OCI-LY3 (cell line): ENCODE data around the gene ACOXL.

Experiments used
- H2AFZ ChIP-seq: fragments of 200-600, 300-600 bp; shearing (Covaris generic); 2 replicates; pipeline ENCODE4 v1.6.0; 2014; ENCODE audit warnings: antibody characterized with exemption, low read depth, low read length
- H3K27ac ChIP-seq: fragments of 200-600, 300-600 bp; sonication (generic); 2 replicates; pipeline ENCODE4 v1.5.1; 2014; ENCODE audit warnings: mild to moderate bottlenecking, low read length, moderate library complexity, mixed read lengths
- H3K27me3 ChIP-seq: fragments of 200-600, 300-600 bp; sonication (generic); 2 replicates; pipeline ENCODE4 v1.6.1; 2014; ENCODE audit warnings: low read depth, low read length, mixed read lengths
- H3K36me3 ChIP-seq: fragments of 200-600, 300-600 bp; sonication (generic); replicated peaks from 2 replicates; pipeline ENCODE3; 2014; ENCODE audit warnings: low read depth, low read length, mixed read lengths
- H3K4me1 ChIP-seq: fragments of 300-600, 200-600 bp; sonication (generic); 2 replicates; pipeline ENCODE4 v1.6.1; 2014; ENCODE audit warnings: low read length, mixed read lengths
- H3K4me2 ChIP-seq: fragments of 200-600, 300-600 bp; sonication (generic); 2 replicates; pipeline ENCODE4 v1.6.1; 2014; ENCODE audit warnings: low read length, mixed read lengths
- H3K4me3 ChIP-seq: fragments of 300-600, 200-600 bp; sonication (generic); 2 replicates; pipeline ENCODE4 v1.5.1; 2014; ENCODE audit warnings: antibody characterized with exemption, mild to moderate bottlenecking, low read length, moderate library complexity
- H3K79me2 ChIP-seq: fragments of 300-600, 200-600 bp; shearing (Covaris generic); 2 replicates; pipeline ENCODE4 v1.6.1; 2014; ENCODE audit warnings: mild to moderate bottlenecking, low read length, mixed read lengths
- H3K9ac ChIP-seq: fragments of 300-600, 200-600 bp; shearing (Covaris generic); 2 replicates; pipeline ENCODE4 v1.6.0; 2014; ENCODE audit warnings: mild to moderate bottlenecking, low read length, moderate library complexity
- H3K9me3 ChIP-seq: fragments of 200-600, 300-600 bp; shearing (Covaris generic); 2 replicates; pipeline ENCODE4 v1.6.1; 2014; ENCODE audit warnings: low read length, mixed read lengths; ENCODE audit not compliant: insufficient read depth
- H4K20me1 ChIP-seq: fragments of 200-600, 300-600 bp; sonication (generic); 2 replicates; pipeline ENCODE4 v1.6.1; 2016; ENCODE audit warnings: low read length, mixed read lengths; ENCODE audit not compliant: insufficient read depth
- EZH2phosphoT487 ChIP-seq: fragments of 200-600 bp; shearing (Covaris generic); IDR thresholded peaks from 2 replicates; pipeline ENCODE4 v1.6.1; 2018; ENCODE audit warnings: antibody characterized with exemption, mixed run types, low read depth
- TF ChIP-seq, protein P1 (sequence below): fragments of 200-600, 300-600 bp; sonication (generic); IDR thresholded peaks from 2 replicates; pipeline ENCODE4 v1.5.1; 2014; ENCODE audit warnings: antibody characterized with exemption, low read length, low read depth

ACOXL gene

DNA sequence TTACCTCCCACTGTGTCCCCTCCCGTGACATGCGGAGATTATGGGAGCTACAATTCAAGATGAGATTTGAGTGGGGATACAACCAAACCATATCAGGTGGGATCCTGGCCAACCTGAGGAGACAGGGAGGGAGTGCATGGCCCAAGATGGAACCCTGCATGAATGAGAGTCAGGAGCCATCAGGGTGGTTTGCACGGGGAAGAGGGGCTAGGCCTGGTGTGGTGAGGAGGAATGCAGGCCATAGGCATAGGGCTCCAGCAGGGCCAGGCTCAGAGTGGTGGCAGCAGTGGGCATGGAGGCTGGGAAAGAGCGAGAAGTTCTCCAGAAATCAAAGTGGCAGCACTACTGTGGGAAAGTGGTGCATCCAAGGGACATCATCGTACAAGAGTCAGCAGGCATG, 314.3 kb downstream of the ACOXL start:
- H4K20me1 ChIP-seq: 0 out of 2 replicates have a peak, but pooled peaks cover 7% of the 10 kb centered on the region
- no peaks in the 10 kb centered on the region for H3K36me3 ChIP-seq
- H3K4me3 ChIP-seq: no peak overlapping the region
- no peaks in the 10 kb centered on the region for H3K9me3 ChIP-seq
- H2AFZ ChIP-seq: no peak overlapping the region
- no peak overlapping the region for H3K9ac ChIP-seq
- H3K27me3 ChIP-seq: peaks cover 89% of the 10 kb centered on the region
- no peak overlapping the region for H3K27ac ChIP-seq
- H3K79me2 ChIP-seq: no peaks in the 10 kb centered on the region
- TF ChIP-seq EZH2phosphoT487: no peak
- TF ChIP-seq, protein P1, sequence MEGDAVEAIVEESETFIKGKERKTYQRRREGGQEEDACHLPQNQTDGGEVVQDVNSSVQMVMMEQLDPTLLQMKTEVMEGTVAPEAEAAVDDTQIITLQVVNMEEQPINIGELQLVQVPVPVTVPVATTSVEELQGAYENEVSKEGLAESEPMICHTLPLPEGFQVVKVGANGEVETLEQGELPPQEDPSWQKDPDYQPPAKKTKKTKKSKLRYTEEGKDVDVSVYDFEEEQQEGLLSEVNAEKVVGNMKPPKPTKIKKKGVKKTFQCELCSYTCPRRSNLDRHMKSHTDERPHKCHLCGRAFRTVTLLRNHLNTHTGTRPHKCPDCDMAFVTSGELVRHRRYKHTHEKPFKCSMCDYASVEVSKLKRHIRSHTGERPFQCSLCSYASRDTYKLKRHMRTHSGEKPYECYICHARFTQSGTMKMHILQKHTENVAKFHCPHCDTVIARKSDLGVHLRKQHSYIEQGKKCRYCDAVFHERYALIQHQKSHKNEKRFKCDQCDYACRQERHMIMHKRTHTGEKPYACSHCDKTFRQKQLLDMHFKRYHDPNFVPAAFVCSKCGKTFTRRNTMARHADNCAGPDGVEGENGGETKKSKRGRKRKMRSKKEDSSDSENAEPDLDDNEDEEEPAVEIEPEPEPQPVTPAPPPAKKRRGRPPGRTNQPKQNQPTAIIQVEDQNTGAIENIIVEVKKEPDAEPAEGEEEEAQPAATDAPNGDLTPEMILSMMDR: no peak
- no peaks in the 10 kb centered on the region for H3K4me1 ChIP-seq
- no peak overlapping the region for H3K4me2 ChIP-seq

DNA sequence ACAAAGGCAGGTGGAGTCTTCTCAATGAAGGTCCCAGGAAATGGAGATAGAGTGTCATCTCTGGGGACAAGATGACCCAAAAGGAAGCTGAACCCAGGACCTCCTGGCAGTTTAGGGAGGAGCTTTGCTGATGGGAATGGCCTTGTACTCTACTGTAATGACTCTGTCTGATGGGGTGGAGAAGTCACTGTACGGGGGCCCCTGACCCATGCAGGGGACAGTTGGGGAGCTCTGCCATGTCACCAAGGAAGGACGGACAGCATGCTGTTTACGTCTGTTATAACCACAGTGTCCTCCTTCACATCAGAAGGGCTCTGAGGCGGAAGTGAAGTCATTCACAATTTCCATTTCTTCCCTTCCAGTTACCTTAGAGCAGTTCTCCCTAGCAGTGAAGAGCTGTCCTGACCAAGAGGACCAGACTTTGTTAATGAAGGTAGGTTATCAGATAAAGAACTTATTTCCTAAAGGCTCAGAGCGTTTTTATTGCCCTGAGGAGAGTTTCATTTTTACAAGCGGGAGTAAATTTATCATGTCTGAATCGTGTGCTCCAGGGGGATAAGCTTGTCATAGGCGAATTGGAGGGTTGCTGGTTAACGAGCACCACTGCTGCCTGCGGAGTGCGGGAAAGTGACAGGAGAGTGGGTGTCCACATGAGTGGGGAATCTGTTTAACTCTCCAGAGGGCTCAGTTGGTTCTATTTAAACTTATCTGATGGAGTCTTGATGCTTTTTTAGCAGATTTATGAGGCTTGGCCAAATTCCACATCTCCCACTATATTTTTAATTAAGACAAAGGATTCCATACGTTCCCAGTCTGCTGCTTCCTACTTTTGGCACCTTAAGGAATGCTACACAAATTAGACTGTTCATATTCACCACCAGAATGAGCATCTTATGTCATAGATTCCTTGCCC, 316.7 kb downstream of the ACOXL start:
- H3K4me2 ChIP-seq: no peak overlapping the region
- TF ChIP-seq, protein P1: no peak
- H2AFZ ChIP-seq: no peak overlapping the region
- H3K27ac ChIP-seq: no peak overlapping the region
- no peaks in the 10 kb centered on the region for H3K36me3 ChIP-seq
- H3K4me3 ChIP-seq: no peak overlapping the region
- H4K20me1 ChIP-seq: no peaks in the 10 kb centered on the region
- H3K4me1 ChIP-seq: no peaks in the 10 kb centered on the region
- H3K9ac ChIP-seq: no peak overlapping the region
- H3K9me3 ChIP-seq: no peaks in the 10 kb centered on the region
- no peaks in the 10 kb centered on the region for H3K79me2 ChIP-seq
- H3K27me3 ChIP-seq: peaks cover 93% of the 10 kb centered on the region

DNA sequence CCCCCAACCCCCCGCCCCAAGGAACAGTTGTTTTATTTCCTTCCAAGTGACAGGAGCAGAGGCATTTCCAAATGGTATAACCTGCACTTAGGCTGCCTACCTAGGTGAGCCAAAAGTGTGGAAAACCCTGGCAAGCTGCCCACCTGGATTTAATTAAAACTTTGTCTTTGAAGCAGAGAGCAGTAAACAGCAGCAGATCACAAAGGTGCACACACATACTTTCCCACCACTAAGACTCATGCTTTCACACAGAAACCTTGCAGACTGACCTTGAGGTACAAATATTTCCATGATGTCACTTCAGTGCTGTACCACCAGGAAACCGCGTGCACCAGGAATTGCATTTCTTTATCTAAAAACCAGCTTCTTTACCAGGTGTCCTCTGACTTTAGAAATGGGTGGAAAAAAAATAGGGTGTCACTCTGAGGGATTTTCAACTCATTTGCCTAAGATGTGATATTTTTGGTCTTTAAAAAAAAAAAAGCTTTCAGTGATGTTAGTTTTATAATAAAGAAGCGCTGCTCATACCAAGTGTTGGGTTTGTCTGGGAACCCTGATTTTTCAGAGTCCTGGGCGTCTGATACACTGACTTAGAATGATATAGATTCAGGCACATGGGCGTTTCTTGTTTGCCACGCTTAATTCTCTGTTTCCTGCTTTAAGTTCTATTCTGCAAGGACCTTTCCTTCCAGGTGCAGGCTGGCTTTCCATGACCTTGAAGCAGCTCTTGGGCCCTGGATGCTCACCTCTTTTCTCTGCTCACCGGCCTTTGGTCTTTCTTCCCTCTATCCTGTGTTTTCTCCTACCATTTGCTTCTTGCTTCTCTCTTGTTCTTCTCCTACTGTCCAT, 317.6 kb downstream of the ACOXL start:
- H3K4me2 ChIP-seq: no peak overlapping the region
- H3K27ac ChIP-seq: no peak overlapping the region
- H3K4me3 ChIP-seq: no peak overlapping the region
- no peak overlapping the region for H3K9ac ChIP-seq
- H4K20me1 ChIP-seq: peaks cover 4% of the 10 kb centered on the region; the same call in 1 of the 2 replicates
- no peak overlapping the region for H2AFZ ChIP-seq
- TF ChIP-seq EZH2phosphoT487: no peak
- TF ChIP-seq, protein P1: no peak
- no peaks in the 10 kb centered on the region for H3K79me2 ChIP-seq
- peaks cover 93% of the 10 kb centered on the region for H3K27me3 ChIP-seq
- H3K36me3 ChIP-seq: no peaks in the 10 kb centered on the region
- no peaks in the 10 kb centered on the region for H3K9me3 ChIP-seq
- H3K4me1 ChIP-seq: peaks cover 6% of the 10 kb centered on the region
